GM13976 (cell line): ENCODE measurements around the gene MORC3.
"Not testable (repeated sequence)": the region's sequence is repeated elsewhere in the genome, so short reads cannot be mapped to it uniquely, and the experiment has no call there.

Experiments
- DNase-seq: peaks from one replicate; pipeline ENCODE4 v3.0.0; 2012; ENCODE audit warnings: low spot score
- in situ Hi-C: fragments of 300-500 bp; cut with MboI; formaldehyde crosslinking; loops from one replicate; pipeline ENCODE4 v1.12.0; 2022; ENCODE audit warnings: low sequenced_read_pairs, mixed read lengths, inconsistent platforms; ENCODE audit not compliant: unreplicated experiment
- TF ChIP-seq, protein P1 (sequence below): IDR thresholded peaks from 2 replicates; pipeline ENCODE4 v1.5.1; 2012; ENCODE audit warnings: borderline replicate concordance, mild to moderate bottlenecking; ENCODE audit not compliant: insufficient read depth; ENCODE audit errors: extremely low read depth, missing control alignments, control extremely low read depth

The MORC3 gene

DNA sequence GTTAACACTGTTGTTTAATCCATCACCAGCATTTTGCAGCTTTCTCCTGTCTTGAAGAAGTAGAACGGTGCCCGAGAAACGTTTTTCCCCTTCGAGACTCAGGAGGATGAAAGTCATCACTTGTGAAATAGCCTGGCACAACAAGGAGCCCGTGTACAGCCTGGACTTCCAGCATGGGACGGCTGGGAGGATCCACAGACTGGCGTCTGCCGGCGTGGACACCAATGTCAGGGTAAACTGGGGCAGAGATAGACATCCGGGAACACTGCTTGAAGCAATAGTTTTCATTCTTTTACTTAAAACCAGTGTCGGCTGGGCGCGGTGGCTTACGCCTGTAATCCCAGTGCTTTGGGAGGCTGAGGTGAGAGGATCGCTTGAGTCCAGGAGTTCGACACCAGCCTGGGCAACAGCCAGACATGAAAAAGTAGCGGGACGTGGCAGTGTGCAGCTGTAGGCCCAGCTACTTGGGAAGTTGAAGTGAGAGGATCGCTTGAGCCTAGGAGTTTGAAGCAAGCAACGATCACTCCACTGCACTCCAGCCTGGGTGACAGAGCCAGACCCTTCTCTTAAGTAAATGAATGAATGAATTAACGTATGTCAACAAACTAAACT is 66.1 kb downstream of the MORC3 start:
- in situ Hi-C loops = no loop called here

DNA sequence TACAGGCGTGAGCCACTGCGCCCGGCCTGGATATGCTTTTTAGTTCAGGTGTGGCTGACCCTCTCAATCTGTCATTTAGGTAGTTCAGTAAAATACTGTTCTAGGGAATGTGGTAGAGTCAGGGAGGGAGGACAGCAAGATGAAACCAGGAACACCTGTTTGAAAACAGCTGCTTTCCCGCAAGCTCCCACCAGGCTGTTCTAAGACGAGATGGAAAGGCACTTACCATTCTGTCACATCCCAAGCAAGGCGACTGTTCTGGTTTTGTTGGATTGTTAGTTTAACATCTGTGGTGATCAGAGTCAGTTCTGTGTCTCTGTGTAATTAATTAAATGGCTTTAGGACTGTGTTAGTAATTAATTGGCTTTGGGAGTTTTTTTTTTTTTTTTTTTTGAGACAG is 68.1 kb downstream of the MORC3 start:
- DNase-seq = no peak
- TF ChIP-seq, protein P1, sequence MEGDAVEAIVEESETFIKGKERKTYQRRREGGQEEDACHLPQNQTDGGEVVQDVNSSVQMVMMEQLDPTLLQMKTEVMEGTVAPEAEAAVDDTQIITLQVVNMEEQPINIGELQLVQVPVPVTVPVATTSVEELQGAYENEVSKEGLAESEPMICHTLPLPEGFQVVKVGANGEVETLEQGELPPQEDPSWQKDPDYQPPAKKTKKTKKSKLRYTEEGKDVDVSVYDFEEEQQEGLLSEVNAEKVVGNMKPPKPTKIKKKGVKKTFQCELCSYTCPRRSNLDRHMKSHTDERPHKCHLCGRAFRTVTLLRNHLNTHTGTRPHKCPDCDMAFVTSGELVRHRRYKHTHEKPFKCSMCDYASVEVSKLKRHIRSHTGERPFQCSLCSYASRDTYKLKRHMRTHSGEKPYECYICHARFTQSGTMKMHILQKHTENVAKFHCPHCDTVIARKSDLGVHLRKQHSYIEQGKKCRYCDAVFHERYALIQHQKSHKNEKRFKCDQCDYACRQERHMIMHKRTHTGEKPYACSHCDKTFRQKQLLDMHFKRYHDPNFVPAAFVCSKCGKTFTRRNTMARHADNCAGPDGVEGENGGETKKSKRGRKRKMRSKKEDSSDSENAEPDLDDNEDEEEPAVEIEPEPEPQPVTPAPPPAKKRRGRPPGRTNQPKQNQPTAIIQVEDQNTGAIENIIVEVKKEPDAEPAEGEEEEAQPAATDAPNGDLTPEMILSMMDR = no peak
- in situ Hi-C loops = no loop called here

More for the DNA sequence above, 66.1 kb downstream of the MORC3 start:
- no peak for DNase-seq
- TF ChIP-seq, protein P1 = no peak

DNA sequence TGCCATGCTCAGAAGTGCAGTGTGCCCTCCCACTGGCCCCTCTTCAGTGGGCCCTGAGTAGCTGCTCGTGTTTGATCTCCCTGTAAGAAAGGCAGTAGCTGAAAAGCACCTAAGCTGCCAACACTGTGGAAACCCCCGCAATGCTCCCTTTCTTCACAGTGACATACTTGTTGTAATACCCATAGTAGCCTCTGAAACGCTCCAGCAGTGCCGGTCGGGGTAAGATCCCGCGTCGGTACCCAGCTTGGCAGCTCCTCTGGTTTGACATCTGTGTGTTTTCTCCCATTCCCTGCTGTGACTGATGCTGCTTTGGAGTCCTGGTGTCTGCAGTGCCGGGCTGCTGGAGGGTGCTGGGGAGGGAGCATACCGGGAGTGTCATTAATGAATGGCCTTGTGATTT is 68.8 kb downstream of the MORC3 start:
- in situ Hi-C loops = no loop called here
- no peak for DNase-seq
- TF ChIP-seq, protein P1 = no peak

DNA sequence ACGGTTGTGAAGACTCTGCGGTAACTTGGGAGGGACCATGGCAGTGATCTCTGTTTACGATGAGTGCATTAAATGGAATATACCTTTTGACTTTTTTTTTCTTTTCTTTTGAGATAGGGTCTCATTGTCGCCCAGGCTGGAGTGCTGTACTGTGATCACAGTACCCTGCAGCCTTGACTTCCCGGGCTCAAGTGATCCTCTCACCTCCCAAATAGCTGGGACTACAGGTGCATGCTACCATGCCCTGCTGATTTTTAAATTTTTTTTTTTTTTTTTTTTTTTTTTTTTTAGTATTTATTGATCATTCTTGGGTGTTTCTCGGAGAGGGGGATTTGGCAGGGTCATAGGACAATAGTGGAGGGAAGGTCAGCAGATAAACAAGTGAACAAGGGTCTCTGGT is 71.7 kb downstream of the MORC3 start:
- in situ Hi-C loops, DNase-seq: not testable (repeated sequence)

DNA sequence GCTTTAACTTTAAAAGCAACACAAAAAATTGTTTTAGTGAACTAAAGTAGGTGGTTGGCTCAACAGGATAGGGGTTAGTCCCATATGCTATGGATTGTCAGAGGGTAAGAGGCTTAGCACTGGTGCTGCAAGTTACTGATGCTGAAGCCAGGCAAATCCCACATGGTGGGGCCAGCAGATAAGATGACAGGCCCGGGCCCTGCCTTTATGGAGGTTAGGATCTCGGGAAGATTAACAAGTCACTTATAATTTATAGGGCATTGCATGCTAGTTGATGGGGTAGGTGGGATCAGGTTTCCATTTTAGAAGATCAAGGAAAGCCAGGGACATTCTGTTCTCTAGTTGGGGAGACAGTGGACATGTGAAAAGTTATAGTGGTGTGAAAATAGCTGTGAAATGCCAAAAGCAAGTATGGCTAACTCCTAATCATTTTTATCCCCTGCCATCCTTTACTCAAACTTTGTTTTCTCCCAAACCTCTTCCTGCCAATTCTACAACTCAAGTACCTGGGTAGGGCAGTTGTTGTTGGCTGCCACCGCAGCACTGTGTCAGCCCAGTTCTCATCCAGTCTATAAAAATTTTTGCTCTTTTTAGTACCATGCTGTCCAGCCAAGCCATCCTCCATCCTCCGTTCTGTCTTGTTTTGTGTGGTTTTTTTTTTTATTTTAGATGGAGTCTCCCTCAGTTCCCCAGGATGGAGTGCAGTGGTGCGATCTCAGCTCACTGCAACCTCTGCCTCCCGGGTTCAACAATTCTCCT is 75.5 kb downstream of the MORC3 start:
- DNase-seq = no peak
- TF ChIP-seq, protein P1 = no peak
- in situ Hi-C loops = no loop called here

DNA sequence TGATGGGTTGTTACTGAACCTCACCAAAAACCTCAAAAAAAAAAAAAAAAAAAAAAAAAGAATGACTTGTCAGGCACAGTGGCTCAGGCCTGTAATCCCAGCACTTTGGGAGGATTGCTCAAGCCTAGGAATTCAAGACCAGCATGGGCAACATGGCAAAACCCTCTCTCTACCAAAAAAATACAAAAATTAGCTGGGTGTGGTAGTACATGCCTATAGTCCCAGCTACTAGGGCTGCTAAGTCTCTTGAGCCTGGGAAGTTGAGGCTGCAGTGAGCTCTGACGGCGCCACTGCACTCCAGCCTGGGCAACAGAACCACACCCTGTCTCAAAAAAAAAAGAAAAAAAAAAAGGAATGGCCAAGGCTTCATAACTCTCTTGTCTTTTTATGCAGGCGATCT is 76.3 kb downstream of the MORC3 start:
- DNase-seq = no peak
- in situ Hi-C loops = no loop called here
- TF ChIP-seq, protein P1 = no peak

DNA sequence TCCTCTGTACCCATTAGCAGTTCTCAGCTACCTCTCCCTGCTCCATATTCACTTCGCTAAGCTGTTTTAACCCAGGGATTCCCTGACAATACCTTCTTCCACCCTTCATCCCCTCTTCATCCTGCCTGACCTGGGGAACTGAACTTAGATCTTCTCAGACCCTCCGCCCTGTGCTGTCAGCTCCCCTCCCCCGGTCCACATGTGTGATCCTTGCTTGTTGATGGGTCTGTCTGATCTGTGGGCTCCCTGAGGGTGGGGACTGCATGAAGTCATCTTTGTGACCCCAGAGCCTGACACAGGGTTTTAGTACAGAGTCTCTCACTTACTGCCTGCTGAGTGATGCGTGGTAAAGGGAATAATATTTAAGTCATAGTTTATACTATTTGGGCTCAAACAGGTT is 77.0 kb downstream of the MORC3 start:
- TF ChIP-seq, protein P1 = no peak
- DNase-seq = no peak
- in situ Hi-C loops = no loop called here
